HepG2 (cell line): ENCODE results near the gene CKLF. TPM values are rescaled to one million over a fixed set of nuclear protein-coding genes. Genes with fewer than 3 reads are reported as not detected.

ENCODE experiments used
- AKAP8 ChIP-seq: sonication (generic); formaldehyde crosslinking; IDR thresholded peaks from 2 replicates; pipeline ENCODE4 v1.5.1; 2020; ENCODE audit warnings: mild to moderate bottlenecking, missing genetic modification reagents
- GATAD2A ChIP-seq: IDR thresholded peaks from 2 replicates; pipeline ENCODE4 v1.6.1; 2016
- HNRNPLL ChIP-seq: fragments of 200-400 bp; formaldehyde crosslinking; IDR thresholded peaks from 2 replicates; pipeline ENCODE4 v1.6.1; 2017; ENCODE audit warnings: mild to moderate bottlenecking, low read depth, low read length; ENCODE audit not compliant: poor library complexity, severe bottlenecking
- MBD4 ChIP-seq: IDR thresholded peaks from 2 replicates; pipeline ENCODE4 v1.6.1; 2012; ENCODE audit warnings: low read length, inconsistent platforms, borderline replicate concordance
- NAIF1 ChIP-seq: sonication (generic); formaldehyde crosslinking; IDR thresholded peaks from 2 replicates; pipeline ENCODE4 v1.5.0; 2020; ENCODE audit warnings: mild to moderate bottlenecking, missing genetic modification reagents, borderline replicate concordance
- NCOR1 ChIP-seq: fragments of 200-600 bp; sonication (generic); IDR thresholded peaks from 2 replicates; pipeline ENCODE4 v1.7.0; 2017; ENCODE audit warnings: antibody characterized with exemption, low read length, borderline replicate concordance
- PHF8 ChIP-seq: sonication (generic); formaldehyde crosslinking; IDR thresholded peaks from 2 replicates; pipeline ENCODE4 v1.5.0; 2020; ENCODE audit warnings: missing genetic modification reagents
- ZBTB7B ChIP-seq: sonication (generic); formaldehyde crosslinking; IDR thresholded peaks from 2 replicates; pipeline ENCODE4 v1.4.0; 2020; ENCODE audit warnings: missing genetic modification reagents
- ZMYM2 ChIP-seq: sonication (generic); formaldehyde crosslinking; IDR thresholded peaks from 2 replicates; pipeline ENCODE4 v1.8.0; 2022; ENCODE audit warnings: mild to moderate bottlenecking, missing genetic modification reagents
- ZNF224 ChIP-seq: sonication (generic); formaldehyde crosslinking; IDR thresholded peaks from 2 replicates; pipeline ENCODE4 v1.5.0; 2020; ENCODE audit warnings: mild to moderate bottlenecking, missing genetic modification reagents
- ZNF230 ChIP-seq: sonication (generic); formaldehyde crosslinking; IDR thresholded peaks from 2 replicates; pipeline ENCODE4 v1.4.0; 2020; ENCODE audit warnings: mild to moderate bottlenecking, missing genetic modification reagents
- ZNF263 ChIP-seq: sonication (generic); formaldehyde crosslinking; IDR thresholded peaks from 2 replicates; pipeline ENCODE4 v1.4.0; 2020; ENCODE audit warnings: missing genetic modification reagents
- ZNF33A ChIP-seq: sonication (generic); formaldehyde crosslinking; IDR thresholded peaks from 2 replicates; pipeline ENCODE4 v1.5.1; 2020; ENCODE audit warnings: missing genetic modification reagents, mild to moderate bottlenecking, moderate library complexity, borderline replicate concordance
- ZNF550 ChIP-seq: sonication (generic); formaldehyde crosslinking; IDR thresholded peaks from 2 replicates; pipeline ENCODE4 v1.4.0; 2020; ENCODE audit warnings: mild to moderate bottlenecking, missing genetic modification reagents, borderline replicate concordance
- ZNF552 ChIP-seq: sonication (generic); formaldehyde crosslinking; IDR thresholded peaks from 2 replicates; pipeline ENCODE4 v1.9.0; 2022; ENCODE audit warnings: missing genetic modification reagents, mild to moderate bottlenecking, borderline replicate concordance
- ZNF607 ChIP-seq: sonication (generic); formaldehyde crosslinking; IDR thresholded peaks from 2 replicates; pipeline ENCODE4 v1.5.1; 2020; ENCODE audit warnings: missing genetic modification reagents, mild to moderate bottlenecking, borderline replicate concordance
- ZNF724P ChIP-seq: sonication (generic); formaldehyde crosslinking; IDR thresholded peaks from 2 replicates; pipeline ENCODE4 v1.8.0; 2022; ENCODE audit warnings: missing genetic modification reagents, borderline replicate concordance
- ZNF879 ChIP-seq: sonication (generic); formaldehyde crosslinking; IDR thresholded peaks from 2 replicates; pipeline ENCODE4 v1.8.1; 2023; ENCODE audit warnings: missing genetic modification reagents
- polyA plus RNA-seq, 8 experiments: library from polyadenylated mRNA; depleted of rRNA in 3 of 8; stranded (reverse) in 7 of 8; unstranded in 1 of 8; fragments of >200 nt; fragmentation: Illumina TruSeq in 4 of 8; extraction: Trizol in 4 of 8; gene quantifications; 2 replicates each; pipeline versions ENCODE4 v1.2.1 to v1.2.3, GENCODE V29; 2011 to 2016; ENCODE audit warnings: low read depth in 4 of 8, missing spikeins in 1 of 8, mixed read lengths in 1 of 8; ENCODE audit not compliant: insufficient read depth in 1 of 8
- total RNA-seq, 5 experiments: library from RNA; depleted of rRNA; stranded (reverse); fragments of >200 nt; fragmentation: Illumina TruSeq; extraction: Trizol; gene quantifications; 2 replicates each; pipeline ENCODE4 v1.2.3, GENCODE V29; 2016; ENCODE audit warnings: low read depth in 1 of 5
- TF ChIP-seq, protein P1 (sequence below): sonication (generic); formaldehyde crosslinking; IDR thresholded peaks from 2 replicates; pipeline ENCODE4 v1.4.0; 2020; ENCODE audit warnings: missing genetic modification reagents, mild to moderate bottlenecking, borderline replicate concordance
- TF ChIP-seq, protein P2 (sequence below): sonication (generic); formaldehyde crosslinking; IDR thresholded peaks from 2 replicates; pipeline ENCODE4 v1.8.0; 2022; ENCODE audit warnings: missing genetic modification reagents, mild to moderate bottlenecking, borderline replicate concordance
- TF ChIP-seq, protein P3 (sequence below): sonication (generic); formaldehyde crosslinking; IDR thresholded peaks from 2 replicates; pipeline ENCODE4 v1.8.1; 2023; ENCODE audit warnings: mild to moderate bottlenecking, missing genetic modification reagents
- TF ChIP-seq, protein P4 (sequence below): IDR thresholded peaks from 2 replicates; pipeline ENCODE4 v1.6.1; 2018; ENCODE audit warnings: missing genetic modification reagents

Gene CKLF
- total and polyA plus RNA-seq, 2 of the 13 experiments (the other 11 are each of a cell fraction or from before 2014, with no cell fraction given) = 120 to 167 TPM

DNA sequence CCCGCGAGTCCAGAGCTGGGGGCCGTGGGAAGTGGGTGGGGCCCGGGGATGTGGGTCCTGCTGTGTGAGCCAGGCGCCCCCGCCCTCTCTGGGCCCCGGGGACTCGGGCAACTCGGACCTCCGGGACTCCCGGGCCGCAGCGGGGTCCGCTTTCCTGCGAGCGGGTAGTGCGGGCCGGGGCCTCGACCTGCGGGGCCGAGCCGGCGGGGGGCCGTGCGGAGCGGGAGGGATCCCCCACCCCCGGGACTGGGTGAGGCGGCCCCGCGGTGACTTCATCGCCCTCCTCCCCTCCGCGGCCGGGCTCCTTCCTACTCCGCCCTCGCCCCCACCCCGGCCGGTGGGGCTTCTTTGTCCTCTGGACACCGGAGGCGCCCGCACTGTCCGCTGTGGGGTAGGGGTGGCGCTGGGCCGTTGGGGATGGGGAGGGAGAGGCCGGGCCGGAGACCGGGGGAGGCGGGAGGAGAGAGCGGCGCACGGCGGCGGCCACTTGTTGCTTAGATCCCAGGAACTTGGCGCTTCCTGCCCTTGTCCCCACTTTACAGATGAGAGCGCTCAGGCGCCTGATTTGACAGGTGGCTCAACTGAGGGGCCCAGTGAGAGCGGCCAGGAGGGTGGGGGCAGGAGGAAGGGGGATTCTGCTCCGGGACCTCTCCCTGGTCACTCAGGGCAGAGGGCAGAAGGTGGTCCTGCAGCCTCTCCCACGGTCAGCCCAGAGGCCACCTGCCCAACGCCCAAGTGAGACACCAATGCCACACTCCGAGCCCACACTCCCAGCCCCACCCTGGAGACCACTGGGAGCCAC is 53.0 kb downstream of the CKLF start (continued):
- TF ChIP-seq, protein P1, sequence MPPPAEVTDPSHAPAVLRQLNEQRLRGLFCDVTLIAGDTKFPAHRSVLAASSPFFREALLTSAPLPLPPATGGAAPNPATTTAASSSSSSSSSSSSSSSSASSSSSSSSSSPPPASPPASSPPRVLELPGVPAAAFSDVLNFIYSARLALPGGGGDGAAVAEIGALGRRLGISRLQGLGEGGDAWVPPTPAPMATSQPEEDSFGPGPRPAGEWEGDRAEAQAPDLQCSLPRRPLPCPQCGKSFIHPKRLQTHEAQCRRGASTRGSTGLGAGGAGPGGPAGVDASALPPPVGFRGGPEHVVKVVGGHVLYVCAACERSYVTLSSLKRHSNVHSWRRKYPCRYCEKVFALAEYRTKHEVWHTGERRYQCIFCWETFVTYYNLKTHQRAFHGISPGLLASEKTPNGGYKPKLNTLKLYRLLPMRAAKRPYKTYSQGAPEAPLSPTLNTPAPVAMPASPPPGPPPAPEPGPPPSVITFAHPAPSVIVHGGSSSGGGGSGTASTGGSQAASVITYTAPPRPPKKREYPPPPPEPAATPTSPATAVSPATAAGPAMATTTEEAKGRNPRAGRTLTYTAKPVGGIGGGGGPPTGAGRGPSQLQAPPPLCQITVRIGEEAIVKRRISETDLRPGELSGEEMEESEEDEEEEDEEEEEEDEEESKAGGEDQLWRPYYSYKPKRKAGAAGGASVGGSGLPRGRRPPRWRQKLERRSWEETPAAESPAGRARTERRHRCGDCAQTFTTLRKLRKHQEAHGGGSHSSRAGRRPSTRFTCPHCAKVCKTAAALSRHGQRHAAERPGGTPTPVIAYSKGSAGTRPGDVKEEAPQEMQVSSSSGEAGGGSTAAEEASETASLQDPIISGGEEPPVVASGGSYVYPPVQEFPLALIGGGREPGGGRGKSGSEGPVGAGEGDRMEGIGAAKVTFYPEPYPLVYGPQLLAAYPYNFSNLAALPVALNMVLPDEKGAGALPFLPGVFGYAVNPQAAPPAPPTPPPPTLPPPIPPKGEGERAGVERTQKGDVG (CRISPR knock-in tag) = peak; percentile 22; the same call in 1 of the 2 replicates
- TF ChIP-seq MBD4 = no peak
- peak; percentile 44; the same call in 1 of the 2 replicates for TF ChIP-seq ZNF724P
- TF ChIP-seq, protein P2, sequence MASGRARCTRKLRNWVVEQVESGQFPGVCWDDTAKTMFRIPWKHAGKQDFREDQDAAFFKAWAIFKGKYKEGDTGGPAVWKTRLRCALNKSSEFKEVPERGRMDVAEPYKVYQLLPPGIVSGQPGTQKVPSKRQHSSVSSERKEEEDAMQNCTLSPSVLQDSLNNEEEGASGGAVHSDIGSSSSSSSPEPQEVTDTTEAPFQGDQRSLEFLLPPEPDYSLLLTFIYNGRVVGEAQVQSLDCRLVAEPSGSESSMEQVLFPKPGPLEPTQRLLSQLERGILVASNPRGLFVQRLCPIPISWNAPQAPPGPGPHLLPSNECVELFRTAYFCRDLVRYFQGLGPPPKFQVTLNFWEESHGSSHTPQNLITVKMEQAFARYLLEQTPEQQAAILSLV (CRISPR knock-in tag) = peak; percentile 12; the same call in 1 of the 2 replicates
- TF ChIP-seq NAIF1 = peak; percentile 41; the same call in 1 of the 2 replicates
- peak; percentile 54; the same call in 1 of the 2 replicates for TF ChIP-seq ZNF607 (CRISPR knock-in tag)
- no peak for TF ChIP-seq ZNF33A (CRISPR knock-in tag)
- peak; percentile 22; the same call in 1 of the 2 replicates for TF ChIP-seq GATAD2A
- TF ChIP-seq ZNF230 (CRISPR knock-in tag) = peak; percentile 51; the same call in 1 of the 2 replicates
- peak; percentile 20; the same call in 1 of the 2 replicates for TF ChIP-seq ZNF263
- TF ChIP-seq ZMYM2 (CRISPR knock-in tag) = peak; percentile 31; the same call in 1 of the 2 replicates
- TF ChIP-seq AKAP8 (CRISPR knock-in tag) = peak; percentile 44; the same call in 1 of the 2 replicates
- TF ChIP-seq PHF8 (CRISPR knock-in tag) = peak; percentile 35; the same call in 1 of the 2 replicates
- TF ChIP-seq ZNF224 (CRISPR knock-in tag) = peak; percentile 24; the same call in 1 of the 2 replicates
- TF ChIP-seq ZNF550 (CRISPR knock-in tag) = no peak
- TF ChIP-seq, protein P3, sequence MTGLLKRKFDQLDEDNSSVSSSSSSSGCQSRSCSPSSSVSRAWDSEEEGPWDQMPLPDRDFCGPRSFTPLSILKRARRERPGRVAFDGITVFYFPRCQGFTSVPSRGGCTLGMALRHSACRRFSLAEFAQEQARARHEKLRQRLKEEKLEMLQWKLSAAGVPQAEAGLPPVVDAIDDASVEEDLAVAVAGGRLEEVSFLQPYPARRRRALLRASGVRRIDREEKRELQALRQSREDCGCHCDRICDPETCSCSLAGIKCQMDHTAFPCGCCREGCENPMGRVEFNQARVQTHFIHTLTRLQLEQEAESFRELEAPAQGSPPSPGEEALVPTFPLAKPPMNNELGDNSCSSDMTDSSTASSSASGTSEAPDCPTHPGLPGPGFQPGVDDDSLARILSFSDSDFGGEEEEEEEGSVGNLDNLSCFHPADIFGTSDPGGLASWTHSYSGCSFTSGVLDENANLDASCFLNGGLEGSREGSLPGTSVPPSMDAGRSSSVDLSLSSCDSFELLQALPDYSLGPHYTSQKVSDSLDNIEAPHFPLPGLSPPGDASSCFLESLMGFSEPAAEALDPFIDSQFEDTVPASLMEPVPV = peak; percentile 88; the same call in 1 of the 2 replicates
- no peak for TF ChIP-seq ZNF879 (CRISPR knock-in tag)
- TF ChIP-seq ZNF552 (CRISPR knock-in tag) = peak; percentile 26; the same call in 1 of the 2 replicates
- peak; percentile 58 for TF ChIP-seq HNRNPLL
- peak; percentile 18; the same call in 1 of the 2 replicates for TF ChIP-seq ZBTB7B (CRISPR knock-in tag)
- TF ChIP-seq, protein P4, sequence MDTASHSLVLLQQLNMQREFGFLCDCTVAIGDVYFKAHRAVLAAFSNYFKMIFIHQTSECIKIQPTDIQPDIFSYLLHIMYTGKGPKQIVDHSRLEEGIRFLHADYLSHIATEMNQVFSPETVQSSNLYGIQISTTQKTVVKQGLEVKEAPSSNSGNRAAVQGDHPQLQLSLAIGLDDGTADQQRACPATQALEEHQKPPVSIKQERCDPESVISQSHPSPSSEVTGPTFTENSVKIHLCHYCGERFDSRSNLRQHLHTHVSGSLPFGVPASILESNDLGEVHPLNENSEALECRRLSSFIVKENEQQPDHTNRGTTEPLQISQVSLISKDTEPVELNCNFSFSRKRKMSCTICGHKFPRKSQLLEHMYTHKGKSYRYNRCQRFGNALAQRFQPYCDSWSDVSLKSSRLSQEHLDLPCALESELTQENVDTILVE (CRISPR knock-in tag) = 0 out of 2 replicates have a peak, but pooled peaks have one; percentile 13
- no peak for TF ChIP-seq NCOR1
